ENCODE data around the gene DNAH17. TPM values are rescaled to one million over a fixed set of nuclear protein-coding genes. Genes with fewer than 3 reads are reported as not detected.

The DNAH17 gene
- total RNA-seq, result under 1 TPM in 2 of 4 donors, not detected in 2; 0.19 to 0.31 TPM

- H3K27me3 ChIP-seq, result no peaks in the 10 kb centered on the region
- H3K36me3 ChIP-seq, result no peaks in the 10 kb centered on the region
- no peak for TF ChIP-seq CTCF (IDR thresholded peaks at IDR 0.05)
- TF ChIP-seq POLR2A (IDR thresholded peaks at IDR 0.05), result no peak
- intact Hi-C loops (cut with DNase I), result no loop called here
- H3K4me3 ChIP-seq, result no peak within 1 kb of the TSS
- WGBS, 2 donors, result 72 to 73% methylated on average over 7 of the region's 9 CpGs
- H3K27ac ChIP-seq, result no peak within 1 kb of the TSS
- H3K4me1 ChIP-seq, result no peaks in the 10 kb centered on the region
- DNase-seq, result no peak
- H3K9me3 ChIP-seq, result no peaks in the 10 kb centered on the region
Observed at GRCh38 chr17:78577296-78577695, at the start of gene DNAH17. Gene DNAH17 (minus strand): TSS chr17:78577396. CDS start chr17:78575057, 2,339 bp downstream.

- no peaks in the 10 kb centered on the region for H3K9me3 ChIP-seq
Observed at GRCh38 chr17:78624324-78625151, 47.3 kb upstream of the DNAH17 start.

GRCh38 chr17:78623541-78623940 is 46.3 kb upstream of the DNAH17 start:
- no peak for DNase-seq
- no peaks in the 10 kb centered on the region for H3K36me3 ChIP-seq
- H3K27ac ChIP-seq, result no peak overlapping the region
- WGBS, 2 donors, result 71 to 90% methylated on average over 4 of the region's 12 CpGs
- no peak overlapping the region for H3K4me3 ChIP-seq
- H3K27me3 ChIP-seq, result peaks cover 0 to 10% (median 0%) of the 10 kb centered on the region in 4 donors
- intact Hi-C loops (cut with DNase I), result no loop called here
- TF ChIP-seq CTCF (IDR thresholded peaks at IDR 0.05), result no peak
- no peak for TF ChIP-seq POLR2A (IDR thresholded peaks at IDR 0.05)
- no peaks in the 10 kb centered on the region for H3K9me3 ChIP-seq
- no peaks in the 10 kb centered on the region for H3K4me1 ChIP-seq

More at GRCh38 chr17:78624324-78625151, 47.3 kb upstream of the DNAH17 start:
- Histone ChIP-seq H3K4me3 (no peak overlapping the region), H3K27ac (no peak overlapping the region), H3K36me3 (no peaks in the 10 kb centered on the region), H3K27me3 (peaks cover 0 to 10% (median 0%) of the 10 kb centered on the region in 4 donors), H3K4me1 (no peaks in the 10 kb centered on the region)
- intact Hi-C loops (cut with DNase I), result no loop called here
- 73 to 76% methylated on average over 14 of the region's 14 CpGs for WGBS, 2 donors
- TF ChIP-seq POLR2A (IDR thresholded peaks at IDR 0.05) (no peak), CTCF (IDR thresholded peaks at IDR 0.05) (no peak)
- DNase-seq, result no peak

- intact Hi-C loops (cut with DNase I), result no loop called here
- 75 to 79% methylated on average over 12 to 13 of the region's 26 CpGs for WGBS, 2 donors
- no peaks in the 10 kb centered on the region for H3K9me3 ChIP-seq
- H3K27ac ChIP-seq, result no peak overlapping the region
- H3K27me3 ChIP-seq, result peaks cover 0 to 10% (median 0%) of the 10 kb centered on the region in 4 donors
- TF ChIP-seq CTCF (IDR thresholded peaks at IDR 0.05) (no peak), POLR2A (IDR thresholded peaks at IDR 0.05) (no peak)
- no peak for DNase-seq
- H3K4me1 ChIP-seq, result no peaks in the 10 kb centered on the region
- no peaks in the 10 kb centered on the region for H3K36me3 ChIP-seq
- no peak overlapping the region for H3K4me3 ChIP-seq
Observed at GRCh38 chr17:78622491-78623265, 45.5 kb upstream of the DNAH17 start.

Data from esophagus squamous epithelium (tissue), 5 donors.